Suprapubic skin (tissue), 3 donors: ENCODE data around the gene NPR2.

ENCODE experiments used
- CTCF ChIP-seq, 2 donors: fragments of 200-600 bp in 1 of 2; fragments of 450-650 bp in 1 of 2; sonication (generic) in 1 of 2; IDR thresholded peaks; one replicate each; pipeline ENCODE4 v1.5.1; 2016 to 2019; ENCODE audit warnings: antibody characterized with exemption in 2 of 2, mild to moderate bottlenecking in 1 of 2, moderate library complexity in 1 of 2
- POLR2A ChIP-seq, 2 donors: fragments of 450-650 bp; IDR thresholded peaks; one replicate each; pipeline ENCODE4 v1.6.1; 2017; ENCODE audit warnings: antibody characterized with exemption in 2 of 2, mild to moderate bottlenecking in 2 of 2, moderate library complexity in 2 of 2

GRCh38 chr9:35856206-35856605 lies 64.8 kb downstream of the NPR2 start:
- TF ChIP-seq CTCF (IDR thresholded peaks at IDR 0.05) = no peak
- no peak for TF ChIP-seq POLR2A (IDR thresholded peaks at IDR 0.05)
